ENCODE measurements around the gene ANKRD9.

The ANKRD9 gene

GRCh38 chr14:102497998-102498677, 11.4 kb downstream of the ANKRD9 start:
- no peak for DNase-seq

GRCh38 chr14:102496958-102497744, 12.4 kb downstream of the ANKRD9 start:
- DNase-seq: no peak

- no peak for DNase-seq
Measured at GRCh38 chr14:102496331-102496691, 13.3 kb downstream of the ANKRD9 start.

- no peak for DNase-seq
Measured at GRCh38 chr14:102495491-102496330, 13.9 kb downstream of the ANKRD9 start.

GRCh38 chr14:102493585-102493984, 16.0 kb downstream of the ANKRD9 start:
- no peak for DNase-seq

- DNase-seq: no peak
Measured at GRCh38 chr14:102493096-102493495, 16.5 kb downstream of the ANKRD9 start.

- DNase-seq: no peak
Measured at GRCh38 chr14:102492531-102492910, 17.1 kb downstream of the ANKRD9 start.

- no peak for DNase-seq
Measured at GRCh38 chr14:102491786-102492530, 17.6 kb downstream of the ANKRD9 start.

GRCh38 chr14:102491366-102491765, 18.2 kb downstream of the ANKRD9 start:
- DNase-seq: no peak

GRCh38 chr14:102490456-102490855, 19.1 kb downstream of the ANKRD9 start:
- no peak for DNase-seq

- no peak for DNase-seq
Measured at GRCh38 chr14:102487204-102487577, 22.4 kb downstream of the ANKRD9 start.

- DNase-seq: no peak
Measured at GRCh38 chr14:102486513-102487203, 22.9 kb downstream of the ANKRD9 start.

GRCh38 chr14:102485693-102486512, 23.7 kb downstream of the ANKRD9 start:
- DNase-seq: no peak

GRCh38 chr14:102484316-102484715, 25.3 kb downstream of the ANKRD9 start:
- DNase-seq: no peak

GRCh38 chr14:102481791-102482238, 27.8 kb downstream of the ANKRD9 start:
- DNase-seq: no peak

- no peak for DNase-seq
Measured at GRCh38 chr14:102481371-102481770, 28.2 kb downstream of the ANKRD9 start.

- no peak for DNase-seq
Measured at GRCh38 chr14:102479777-102480176, 29.8 kb downstream of the ANKRD9 start.

GRCh38 chr14:102479107-102479506, 30.5 kb downstream of the ANKRD9 start:
- DNase-seq: no peak

GRCh38 chr14:102474934-102475333, 34.6 kb downstream of the ANKRD9 start:
- DNase-seq: no peak

- no peak for DNase-seq
Measured at GRCh38 chr14:102473559-102473958, 36.0 kb downstream of the ANKRD9 start.

GRCh38 chr14:102472791-102473150, 36.8 kb downstream of the ANKRD9 start:
- DNase-seq: no peak

Data from NCI-H345 (cell line).